Measurements from ENCODE around the gene RAB3IL1. TPM values are rescaled to one million over a fixed set of nuclear protein-coding genes. Genes with fewer than 3 reads are reported as not detected.

The RAB3IL1 gene
- total and polyA plus RNA-seq, 4 donors, result 2.1 to 41.6 (median 5.4) TPM

GRCh38 chr11:61960532-61960931 is 43.2 kb upstream of the RAB3IL1 start:
- Histone ChIP-seq H3K4me3 (ENCODE audit: low read depth in 1 of 3, low read length in 3 of 3) (no peak overlapping the region), H3K9ac (ENCODE audit: low read depth in 1 of 2, low read length in 2 of 2) (no peak overlapping the region), H3K4me1 (ENCODE audit: control insufficient read depth in 4 of 4, insufficient read depth in 4 of 4, low read length in 3 of 4) (peaks cover 4 to 25% (median 17%) of the 10 kb centered on the region in 4 donors), H3K36me3 (ENCODE audit: control insufficient read depth in 4 of 4, insufficient read depth in 3 of 4, low read depth in 1 of 4, low read length in 3 of 4) (peaks cover 0 to 14% (median 13%) of the 10 kb centered on the region in 4 donors), H3K27ac (ENCODE audit: low read depth in 1 of 2, low read length in 2 of 2) (no peak overlapping the region), H3K27me3 (ENCODE audit: control insufficient read depth in 4 of 4, insufficient read depth in 4 of 4, low read length in 3 of 4) (no peaks in the 10 kb centered on the region), H3K9me3 (ENCODE audit: control insufficient read depth in 4 of 4, low read length in 3 of 4) (no peaks in the 10 kb centered on the region)
- DNase-seq (ENCODE audit: low spot score), result peak; percentile 32
- no peak for TF ChIP-seq FOXA1 (IDR thresholded peaks at IDR 0.05)
- TF ChIP-seq JUND (IDR thresholded peaks at IDR 0.05), result no peak
- no peak for TF ChIP-seq EGR1 (IDR thresholded peaks at IDR 0.05; ENCODE audit: low read depth in 2 of 2)
- no peak for TF ChIP-seq HNF4A (conservative IDR thresholded peaks at IDR 0.05)
- TF ChIP-seq YY1 (IDR thresholded peaks at IDR 0.05), result no peak
- no peak for TF ChIP-seq NR2F2 (IDR thresholded peaks at IDR 0.05)
- TF ChIP-seq SP1 (IDR thresholded peaks at IDR 0.05), result no peak
- TF ChIP-seq, protein P1, sequence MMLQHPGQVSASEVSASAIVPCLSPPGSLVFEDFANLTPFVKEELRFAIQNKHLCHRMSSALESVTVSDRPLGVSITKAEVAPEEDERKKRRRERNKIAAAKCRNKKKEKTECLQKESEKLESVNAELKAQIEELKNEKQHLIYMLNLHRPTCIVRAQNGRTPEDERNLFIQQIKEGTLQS (IDR thresholded peaks at IDR 0.05), result no peak
- TF ChIP-seq RXRA (IDR thresholded peaks at IDR 0.05), result no peak
- TF ChIP-seq MAX (IDR thresholded peaks at IDR 0.05), result no peak
- TF ChIP-seq RAD21 (IDR thresholded peaks at IDR 0.05), result no peak
- TF ChIP-seq CTCF (IDR thresholded peaks at IDR 0.05; ENCODE audit: low read depth, low read length, missing input control), result no peak
- TF ChIP-seq FOXA2 (IDR thresholded peaks at IDR 0.05), result no peak
- TF ChIP-seq TAF1 (conservative IDR thresholded peaks at IDR 0.05), result no peak
- no peak for TF ChIP-seq HNF4G (IDR thresholded peaks at IDR 0.05)
- no peak for TF ChIP-seq ZBTB33 (IDR thresholded peaks at IDR 0.05)
- TF ChIP-seq, protein P2, sequence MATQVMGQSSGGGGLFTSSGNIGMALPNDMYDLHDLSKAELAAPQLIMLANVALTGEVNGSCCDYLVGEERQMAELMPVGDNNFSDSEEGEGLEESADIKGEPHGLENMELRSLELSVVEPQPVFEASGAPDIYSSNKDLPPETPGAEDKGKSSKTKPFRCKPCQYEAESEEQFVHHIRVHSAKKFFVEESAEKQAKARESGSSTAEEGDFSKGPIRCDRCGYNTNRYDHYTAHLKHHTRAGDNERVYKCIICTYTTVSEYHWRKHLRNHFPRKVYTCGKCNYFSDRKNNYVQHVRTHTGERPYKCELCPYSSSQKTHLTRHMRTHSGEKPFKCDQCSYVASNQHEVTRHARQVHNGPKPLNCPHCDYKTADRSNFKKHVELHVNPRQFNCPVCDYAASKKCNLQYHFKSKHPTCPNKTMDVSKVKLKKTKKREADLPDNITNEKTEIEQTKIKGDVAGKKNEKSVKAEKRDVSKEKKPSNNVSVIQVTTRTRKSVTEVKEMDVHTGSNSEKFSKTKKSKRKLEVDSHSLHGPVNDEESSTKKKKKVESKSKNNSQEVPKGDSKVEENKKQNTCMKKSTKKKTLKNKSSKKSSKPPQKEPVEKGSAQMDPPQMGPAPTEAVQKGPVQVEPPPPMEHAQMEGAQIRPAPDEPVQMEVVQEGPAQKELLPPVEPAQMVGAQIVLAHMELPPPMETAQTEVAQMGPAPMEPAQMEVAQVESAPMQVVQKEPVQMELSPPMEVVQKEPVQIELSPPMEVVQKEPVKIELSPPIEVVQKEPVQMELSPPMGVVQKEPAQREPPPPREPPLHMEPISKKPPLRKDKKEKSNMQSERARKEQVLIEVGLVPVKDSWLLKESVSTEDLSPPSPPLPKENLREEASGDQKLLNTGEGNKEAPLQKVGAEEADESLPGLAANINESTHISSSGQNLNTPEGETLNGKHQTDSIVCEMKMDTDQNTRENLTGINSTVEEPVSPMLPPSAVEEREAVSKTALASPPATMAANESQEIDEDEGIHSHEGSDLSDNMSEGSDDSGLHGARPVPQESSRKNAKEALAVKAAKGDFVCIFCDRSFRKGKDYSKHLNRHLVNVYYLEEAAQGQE (IDR thresholded peaks at IDR 0.05), result no peak
- no peak for TF ChIP-seq GABPA (IDR thresholded peaks at IDR 0.05 in 1 of 2, conservative IDR thresholded peaks at IDR 0.05 in 1 of 2)
- 88% methylated on average over 3 of the region's 3 CpGs for WGBS
